Left ventricle myocardium inferior (tissue), 1 donor: Measurements from ENCODE around the gene ENDOG. TPM values are rescaled to one million over a fixed set of nuclear protein-coding genes. Genes with fewer than 3 reads are reported as not detected.
"Not testable (repeated sequence)": the region's sequence is repeated elsewhere in the genome, so short reads cannot be mapped to it uniquely, and the experiment has no call there.

Experiments used
- DNase-seq: peaks from one replicate; pipeline ENCODE4 v3.0.0-alpha.2; 2020
- H3K27ac ChIP-seq: fragments of 200-600 bp; replicated peaks from 2 replicates; pipeline ENCODE4 v1.8.0; 2021
- H3K27me3 ChIP-seq: fragments of 200-600 bp; 2 replicates; pipeline ENCODE4 v1.8.0; 2021; ENCODE audit warnings: low read depth
- H3K36me3 ChIP-seq: fragments of 200-600 bp; 2 replicates; pipeline ENCODE4 v1.8.0; 2021
- H3K4me1 ChIP-seq: fragments of 200-600 bp; 2 replicates; pipeline ENCODE4 v1.8.0; 2021
- H3K4me3 ChIP-seq: fragments of 200-600 bp; 2 replicates; pipeline ENCODE4 v1.8.0; 2021; ENCODE audit warnings: mild to moderate bottlenecking, moderate library complexity
- H3K9me3 ChIP-seq: fragments of 200-600 bp; replicated peaks from 2 replicates; pipeline ENCODE4 v1.8.0; 2021
- CTCF ChIP-seq: fragments of 200-600 bp; IDR thresholded peaks from 2 replicates; pipeline ENCODE4 v1.8.0; 2021; ENCODE audit warnings: antibody characterized with exemption, mild to moderate bottlenecking, borderline replicate concordance
- intact Hi-C: fragments of 100-400 bp; cut with micrococcal nuclease; formaldehyde crosslinking; loops from one replicate; pipeline ENCODE4 v1.11.0; 2022
- total RNA-seq: library from RNA; stranded (reverse); fragmentation: NEBNext Ultra II Directional; extraction: Animal tissue kit (Norgen Biotek cat#: 25700); gene quantifications from one replicate; pipeline ENCODE4 v1.2.1, GENCODE V29; 2021
- donor health status: DM: no; HTN: yes; CAD: no; lungs with severe emphysema.

ENDOG gene
- total RNA-seq, 1 donor from 2014 or later = 75.3 TPM

GRCh38 chr9:128792978-128793686, 25.2 kb upstream of the ENDOG start:
- no peak overlapping the region for H3K27ac ChIP-seq
- peaks cover 85% of the 10 kb centered on the region for H3K36me3 ChIP-seq
- no peak for DNase-seq
- H3K27me3 ChIP-seq = no peaks in the 10 kb centered on the region
- no peaks in the 10 kb centered on the region for H3K9me3 ChIP-seq
- no peak for TF ChIP-seq CTCF
- H3K4me3 ChIP-seq = no peak overlapping the region
- H3K4me1 ChIP-seq = peaks cover 5% of the 10 kb centered on the region
- intact Hi-C loops = no loop called here

- H3K4me3 ChIP-seq, H3K27me3 ChIP-seq, H3K9me3 ChIP-seq, intact Hi-C loops, H3K27ac ChIP-seq, DNase-seq, H3K4me1 ChIP-seq: not testable (repeated sequence)
- H3K36me3 ChIP-seq = peaks cover 93% of the 10 kb centered on the region
Observed at GRCh38 chr9:128794961-128795360, 23.3 kb upstream of the ENDOG start.

GRCh38 chr9:128798896-128799295, 19.4 kb upstream of the ENDOG start:
- Histone ChIP-seq H3K36me3 (peaks cover 93% of the 10 kb centered on the region), H3K27me3 (no peaks in the 10 kb centered on the region), H3K27ac (no peak overlapping the region), H3K4me1 (no peaks in the 10 kb centered on the region), H3K4me3 (no peak overlapping the region), H3K9me3 (no peaks in the 10 kb centered on the region)
- TF ChIP-seq CTCF = no peak
- intact Hi-C loops = no loop called here
- no peak for DNase-seq

DNA sequence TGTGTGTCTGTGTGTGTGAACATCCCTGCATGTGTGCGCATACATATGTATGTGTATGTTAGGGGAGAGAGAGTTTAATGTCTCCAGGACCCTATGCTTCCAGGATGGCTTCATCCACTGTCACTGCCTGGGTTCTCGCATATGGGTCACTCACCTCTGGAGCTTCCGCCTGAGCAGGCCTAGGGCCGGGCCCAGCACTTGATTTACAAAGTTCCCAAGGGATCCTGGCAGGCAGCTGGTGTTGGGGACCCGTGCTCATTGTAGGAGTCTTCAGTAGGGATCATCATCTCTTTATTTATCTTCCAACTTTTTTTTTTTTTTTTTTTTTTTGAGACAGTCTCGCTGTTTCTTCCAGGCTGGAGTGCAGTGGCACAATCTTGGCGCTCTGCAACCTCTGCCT, 18.2 kb upstream of the ENDOG start:
- TF ChIP-seq CTCF = no peak

DNA sequence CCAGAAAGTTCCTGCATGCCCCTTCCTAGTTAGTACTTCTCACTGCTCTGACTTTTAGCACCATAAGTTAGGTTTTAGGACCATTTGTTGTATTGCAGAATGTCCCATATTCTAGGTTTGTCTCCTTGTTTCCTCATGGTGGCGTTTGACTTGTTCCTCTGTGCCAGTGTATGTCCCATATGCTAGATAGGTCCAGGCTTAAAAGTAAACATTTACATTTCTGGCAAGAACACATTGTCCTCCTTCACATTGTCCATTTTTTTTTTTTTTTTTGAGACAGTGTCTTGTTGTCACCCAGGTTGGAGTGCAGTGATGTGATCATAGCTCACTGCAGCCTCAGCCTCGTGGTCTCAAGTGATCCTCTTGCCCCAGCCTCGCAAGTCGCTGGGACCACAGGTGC, 15.8 kb upstream of the ENDOG start:
- H3K27ac ChIP-seq = no peak overlapping the region
- DNase-seq = no peak
- H3K4me3 ChIP-seq = no peak overlapping the region
- intact Hi-C loops = no loop called here
- no peaks in the 10 kb centered on the region for H3K9me3 ChIP-seq
- H3K27me3 ChIP-seq = no peaks in the 10 kb centered on the region
- H3K36me3 ChIP-seq = peaks cover 96% of the 10 kb centered on the region
- no peak for TF ChIP-seq CTCF
- no peaks in the 10 kb centered on the region for H3K4me1 ChIP-seq

More for the DNA sequence above, 18.2 kb upstream of the ENDOG start:
- Histone ChIP-seq H3K27ac (no peak overlapping the region), H3K9me3 (no peaks in the 10 kb centered on the region), H3K36me3 (peaks cover 91% of the 10 kb centered on the region), H3K4me3 (no peak overlapping the region), H3K4me1 (no peaks in the 10 kb centered on the region), H3K27me3 (no peaks in the 10 kb centered on the region)
- DNase-seq = no peak
- intact Hi-C loops = no loop called here

DNA sequence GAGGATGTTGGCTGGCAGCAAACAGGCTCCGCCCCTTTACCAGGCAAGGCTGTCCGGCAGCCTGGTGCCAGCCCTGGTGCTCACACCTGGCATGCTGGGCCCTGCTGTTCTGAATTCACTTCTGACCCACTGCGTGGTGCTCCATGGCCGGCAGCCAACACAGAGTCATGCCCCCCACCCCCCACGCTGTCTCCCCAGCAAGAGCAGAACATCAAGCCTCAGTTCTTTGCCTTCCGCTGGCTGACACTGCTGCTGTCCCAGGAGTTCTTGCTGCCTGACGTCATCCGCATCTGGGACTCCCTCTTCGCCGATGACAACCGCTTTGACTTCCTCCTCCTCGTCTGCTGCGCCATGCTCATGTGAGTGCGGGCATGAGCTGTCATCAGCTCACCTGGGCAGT, 12.6 kb upstream of the ENDOG start:
- no peaks in the 10 kb centered on the region for H3K4me1 ChIP-seq
- DNase-seq = no peak

More for the DNA sequence above, 12.6 kb upstream of the ENDOG start:
- H3K27me3 ChIP-seq = no peaks in the 10 kb centered on the region
- no peak overlapping the region for H3K27ac ChIP-seq
- H3K9me3 ChIP-seq = no peaks in the 10 kb centered on the region
- intact Hi-C loops = no loop called here
- H3K36me3 ChIP-seq = peaks cover 71% of the 10 kb centered on the region
- no peak overlapping the region for H3K4me3 ChIP-seq
- TF ChIP-seq CTCF = no peak
